Neural cell (in vitro differentiated cells): ENCODE results near the gene MINDY4. TPM values are rescaled to one million over a fixed set of nuclear protein-coding genes. Genes with fewer than 3 reads are reported as not detected.

Experiments used
- H2AFZ ChIP-seq: fragments of 200-600, 300-800 bp; sonication (generic), shearing (Covaris generic); 2 replicates; pipeline ENCODE4 v1.6.0; 2014; ENCODE audit warnings: low read depth, mild to moderate bottlenecking, antibody characterized with exemption, low read length, moderate library complexity
- H3F3A ChIP-seq: fragments of 200-600 bp; shearing (Covaris generic); 2 replicates; pipeline ENCODE4 v1.6.1; 2016; ENCODE audit warnings: mild to moderate bottlenecking, moderate library complexity, mixed read lengths, antibody characterized with exemption, low read length; ENCODE audit not compliant: insufficient read depth, poor library complexity, severe bottlenecking
- H3K27ac ChIP-seq: fragments of 200-600, 300-800 bp; sonication (generic), shearing (Covaris generic); 2 replicates; pipeline ENCODE4 v1.5.1; 2014; ENCODE audit warnings: mild to moderate bottlenecking, low read length, moderate library complexity
- H3K27me3 ChIP-seq: fragments of 300-800, 200-600 bp; sonication (generic), shearing (Covaris generic); 2 replicates; pipeline ENCODE4 v1.6.0; 2014; ENCODE audit warnings: mild to moderate bottlenecking, low read depth, low read length, moderate library complexity; ENCODE audit not compliant: insufficient read depth
- H3K36me3 ChIP-seq: fragments of 300-800, 200-600 bp; sonication (generic), shearing (Covaris generic); 2 replicates; pipeline ENCODE4 v1.5.1; 2014; ENCODE audit warnings: mild to moderate bottlenecking, antibody characterized with exemption, low read length, moderate library complexity; ENCODE audit not compliant: insufficient read depth
- H3K4me2 ChIP-seq: fragments of 300-800, 200-600 bp; sonication (generic), shearing (Covaris generic); 2 replicates; pipeline ENCODE4 v1.6.0; 2014; ENCODE audit warnings: mild to moderate bottlenecking, low read length
- H3K4me3 ChIP-seq: fragments of 300-800, 200-600 bp; sonication (generic), shearing (Covaris generic); 2 replicates; pipeline ENCODE4 v1.5.1; 2014; ENCODE audit warnings: mild to moderate bottlenecking, low read length, moderate library complexity
- H3K79me2 ChIP-seq: fragments of 200-600 bp; shearing (Covaris generic); replicated peaks from 2 replicates; pipeline ENCODE4 v1.6.0; 2014; ENCODE audit warnings: mild to moderate bottlenecking, low read length, moderate library complexity; ENCODE audit not compliant: insufficient read depth
- H3K9ac ChIP-seq: fragments of 300-800, 200-600 bp; sonication (generic), shearing (Covaris generic); 2 replicates; pipeline ENCODE4 v1.6.1; 2016; ENCODE audit warnings: mild to moderate bottlenecking, low read length, mixed read lengths
- H3K9me2 ChIP-seq: fragments of 200-600 bp; shearing (Covaris generic); 2 replicates; pipeline ENCODE4 v1.6.1; 2016; ENCODE audit warnings: mild to moderate bottlenecking, low read length, mixed read lengths; ENCODE audit not compliant: insufficient read depth
- H3K9me3 ChIP-seq: fragments of 200-600, 300-800 bp; sonication (generic), shearing (Covaris generic); 2 replicates; pipeline ENCODE4 v1.6.1; 2016; ENCODE audit warnings: mild to moderate bottlenecking, mixed run types, low read length, moderate library complexity, mixed read lengths
- H4K20me1 ChIP-seq: fragments of 200-600 bp; shearing (Covaris generic); 2 replicates; pipeline ENCODE4 v1.6.1; 2016; ENCODE audit warnings: mild to moderate bottlenecking, mixed run types; ENCODE audit not compliant: insufficient read depth
- EP300 ChIP-seq: fragments of 450-650 bp; conservative IDR thresholded peaks from 2 replicates; pipeline ENCODE4 v1.6.1; 2014; ENCODE audit warnings: antibody characterized with exemption, mild to moderate bottlenecking, moderate library complexity; ENCODE audit not compliant: poor library complexity, severe bottlenecking
- EZH2 ChIP-seq: fragments of 200-600, 300-800 bp; shearing (Covaris generic), sonication (generic); IDR thresholded peaks from 2 replicates; pipeline ENCODE4 v1.6.1; 2014; ENCODE audit warnings: antibody characterized with exemption, low read length, borderline replicate concordance, mild to moderate bottlenecking; ENCODE audit not compliant: insufficient read depth, poor library complexity, severe bottlenecking
- MXI1 ChIP-seq: fragments of 450-650 bp; conservative IDR thresholded peaks from 2 replicates; pipeline ENCODE4 v1.6.1; 2014; ENCODE audit warnings: antibody characterized with exemption, mild to moderate bottlenecking; ENCODE audit not compliant: poor library complexity, severe bottlenecking
- POLR2AphosphoS5 ChIP-seq: IDR thresholded peaks from 2 replicates; pipeline ENCODE4 v1.6.1; 2012
- RAD21 ChIP-seq: fragments of 450-650 bp; conservative IDR thresholded peaks from 2 replicates; pipeline ENCODE4 v1.6.1; 2014; ENCODE audit warnings: antibody characterized with exemption, mild to moderate bottlenecking, moderate library complexity
- SMC3 ChIP-seq: fragments of 450-650 bp; conservative IDR thresholded peaks from 2 replicates; pipeline ENCODE4 v1.6.1; 2014; ENCODE audit warnings: antibody characterized with exemption, mild to moderate bottlenecking, moderate library complexity; ENCODE audit not compliant: poor library complexity
- TAF1 ChIP-seq: IDR thresholded peaks from 2 replicates; pipeline ENCODE4 v1.6.1; 2012; ENCODE audit warnings: low read depth
- polyA plus RNA-seq: library from polyadenylated mRNA; depleted of rRNA; stranded (reverse); fragments of >200 nt; gene quantifications from 2 replicates; pipeline ENCODE4 v1.2.3, GENCODE V29; 2014
- TF ChIP-seq, protein P1 (sequence below): fragments of 450-650 bp; IDR thresholded peaks from 2 replicates; pipeline ENCODE4 v1.5.1; 2014; ENCODE audit warnings: antibody characterized with exemption, mild to moderate bottlenecking, moderate library complexity; ENCODE audit not compliant: poor library complexity, severe bottlenecking
- TF ChIP-seq, protein P2 (sequence below): IDR thresholded peaks from 2 replicates; pipeline ENCODE4 v1.6.1; 2012; ENCODE audit warnings: borderline replicate concordance

Gene MINDY4
- polyA plus RNA-seq, 1 donor from 2014 or later: 1.0 TPM

DNA sequence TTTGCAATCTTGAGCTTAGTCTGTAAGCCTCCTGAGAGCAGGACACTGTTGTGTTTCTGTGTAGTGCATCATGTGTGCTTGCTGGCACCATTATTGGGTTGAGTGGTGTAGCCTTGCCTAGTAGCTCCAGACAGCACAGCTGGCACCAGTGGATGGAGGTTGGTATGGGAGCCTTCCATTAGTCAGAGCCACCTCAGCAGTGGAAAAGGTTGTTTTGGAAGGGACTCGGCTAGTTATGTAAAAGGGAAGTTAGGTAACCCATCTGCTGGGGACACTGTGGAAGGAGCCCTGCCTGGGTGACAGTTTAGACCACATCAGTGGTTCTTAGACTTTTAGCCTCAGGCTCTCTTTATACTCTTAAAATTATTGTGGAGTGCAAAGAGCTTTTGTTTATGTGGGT, 16.3 kb downstream of the MINDY4 start:
- Histone ChIP-seq H3K9ac (no peak overlapping the region), H3K9me2 (no peaks in the 10 kb centered on the region), H2AFZ (no peak overlapping the region), H3K27ac (no peak overlapping the region), H3K27me3 (no peaks in the 10 kb centered on the region), H3K79me2 (no peaks in the 10 kb centered on the region), H3K9me3 (no peaks in the 10 kb centered on the region), H4K20me1 (no peaks in the 10 kb centered on the region), H3F3A (no peaks in the 10 kb centered on the region), H3K4me2 (no peak overlapping the region), H3K4me3 (no peak overlapping the region), H3K36me3 (no peaks in the 10 kb centered on the region)
- TF ChIP-seq RAD21 (no peak), EP300 (no peak), EZH2 (no peak), SMC3 (no peak), POLR2AphosphoS5 (no peak), MXI1 (no peak), TAF1 (no peak)
- TF ChIP-seq, protein P1, sequence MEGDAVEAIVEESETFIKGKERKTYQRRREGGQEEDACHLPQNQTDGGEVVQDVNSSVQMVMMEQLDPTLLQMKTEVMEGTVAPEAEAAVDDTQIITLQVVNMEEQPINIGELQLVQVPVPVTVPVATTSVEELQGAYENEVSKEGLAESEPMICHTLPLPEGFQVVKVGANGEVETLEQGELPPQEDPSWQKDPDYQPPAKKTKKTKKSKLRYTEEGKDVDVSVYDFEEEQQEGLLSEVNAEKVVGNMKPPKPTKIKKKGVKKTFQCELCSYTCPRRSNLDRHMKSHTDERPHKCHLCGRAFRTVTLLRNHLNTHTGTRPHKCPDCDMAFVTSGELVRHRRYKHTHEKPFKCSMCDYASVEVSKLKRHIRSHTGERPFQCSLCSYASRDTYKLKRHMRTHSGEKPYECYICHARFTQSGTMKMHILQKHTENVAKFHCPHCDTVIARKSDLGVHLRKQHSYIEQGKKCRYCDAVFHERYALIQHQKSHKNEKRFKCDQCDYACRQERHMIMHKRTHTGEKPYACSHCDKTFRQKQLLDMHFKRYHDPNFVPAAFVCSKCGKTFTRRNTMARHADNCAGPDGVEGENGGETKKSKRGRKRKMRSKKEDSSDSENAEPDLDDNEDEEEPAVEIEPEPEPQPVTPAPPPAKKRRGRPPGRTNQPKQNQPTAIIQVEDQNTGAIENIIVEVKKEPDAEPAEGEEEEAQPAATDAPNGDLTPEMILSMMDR: no peak

DNA sequence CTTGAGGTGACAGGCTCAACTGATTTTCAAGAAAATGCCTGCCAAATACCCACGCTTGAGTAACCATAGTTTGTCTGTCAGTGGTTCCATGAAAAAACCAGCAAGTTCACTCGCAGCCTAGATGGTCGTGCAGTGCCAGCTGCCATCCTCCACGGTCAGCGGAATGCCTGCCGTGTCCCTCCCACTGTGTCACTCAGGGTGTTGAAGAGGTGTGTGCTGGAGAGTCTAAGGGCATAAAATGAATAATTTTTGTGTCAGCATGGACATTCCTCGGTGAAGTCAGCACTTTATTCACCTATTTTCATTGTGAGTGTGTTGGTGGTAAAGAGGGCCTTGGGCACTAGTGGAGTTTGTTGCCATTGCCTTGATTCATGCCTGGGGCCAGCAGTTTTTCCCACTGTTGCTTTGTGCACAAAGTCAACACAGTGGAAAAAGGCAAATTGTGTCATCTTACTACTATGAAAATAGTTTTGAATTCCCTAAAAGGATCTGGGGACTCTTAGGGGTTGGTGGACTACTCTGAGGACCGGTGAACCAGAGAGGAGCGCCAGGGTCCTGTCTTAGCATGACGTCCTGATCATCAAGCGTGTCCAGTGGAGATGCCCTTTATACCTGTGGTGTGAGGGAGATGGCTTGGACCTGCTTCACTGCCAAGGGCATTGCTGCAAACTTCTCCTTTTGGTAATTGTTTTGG, 17.6 kb downstream of the MINDY4 start:
- no peak overlapping the region for H3K4me2 ChIP-seq
- H3K9me2 ChIP-seq: no peaks in the 10 kb centered on the region
- H3K27me3 ChIP-seq: no peaks in the 10 kb centered on the region
- TF ChIP-seq TAF1 (no peak), RAD21 (no peak), SMC3 (no peak), POLR2AphosphoS5 (no peak), MXI1 (no peak), EP300 (no peak), EZH2 (no peak)
- TF ChIP-seq, protein P2, sequence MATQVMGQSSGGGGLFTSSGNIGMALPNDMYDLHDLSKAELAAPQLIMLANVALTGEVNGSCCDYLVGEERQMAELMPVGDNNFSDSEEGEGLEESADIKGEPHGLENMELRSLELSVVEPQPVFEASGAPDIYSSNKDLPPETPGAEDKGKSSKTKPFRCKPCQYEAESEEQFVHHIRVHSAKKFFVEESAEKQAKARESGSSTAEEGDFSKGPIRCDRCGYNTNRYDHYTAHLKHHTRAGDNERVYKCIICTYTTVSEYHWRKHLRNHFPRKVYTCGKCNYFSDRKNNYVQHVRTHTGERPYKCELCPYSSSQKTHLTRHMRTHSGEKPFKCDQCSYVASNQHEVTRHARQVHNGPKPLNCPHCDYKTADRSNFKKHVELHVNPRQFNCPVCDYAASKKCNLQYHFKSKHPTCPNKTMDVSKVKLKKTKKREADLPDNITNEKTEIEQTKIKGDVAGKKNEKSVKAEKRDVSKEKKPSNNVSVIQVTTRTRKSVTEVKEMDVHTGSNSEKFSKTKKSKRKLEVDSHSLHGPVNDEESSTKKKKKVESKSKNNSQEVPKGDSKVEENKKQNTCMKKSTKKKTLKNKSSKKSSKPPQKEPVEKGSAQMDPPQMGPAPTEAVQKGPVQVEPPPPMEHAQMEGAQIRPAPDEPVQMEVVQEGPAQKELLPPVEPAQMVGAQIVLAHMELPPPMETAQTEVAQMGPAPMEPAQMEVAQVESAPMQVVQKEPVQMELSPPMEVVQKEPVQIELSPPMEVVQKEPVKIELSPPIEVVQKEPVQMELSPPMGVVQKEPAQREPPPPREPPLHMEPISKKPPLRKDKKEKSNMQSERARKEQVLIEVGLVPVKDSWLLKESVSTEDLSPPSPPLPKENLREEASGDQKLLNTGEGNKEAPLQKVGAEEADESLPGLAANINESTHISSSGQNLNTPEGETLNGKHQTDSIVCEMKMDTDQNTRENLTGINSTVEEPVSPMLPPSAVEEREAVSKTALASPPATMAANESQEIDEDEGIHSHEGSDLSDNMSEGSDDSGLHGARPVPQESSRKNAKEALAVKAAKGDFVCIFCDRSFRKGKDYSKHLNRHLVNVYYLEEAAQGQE: no peak
- TF ChIP-seq, protein P1: no peak
- no peaks in the 10 kb centered on the region for H3K9me3 ChIP-seq
- no peaks in the 10 kb centered on the region for H3K79me2 ChIP-seq
- H3K4me3 ChIP-seq: no peak overlapping the region
- no peaks in the 10 kb centered on the region for H4K20me1 ChIP-seq
- H3F3A ChIP-seq: no peaks in the 10 kb centered on the region
- no peak overlapping the region for H3K9ac ChIP-seq
- H3K27ac ChIP-seq: no peak overlapping the region
- H3K36me3 ChIP-seq: no peaks in the 10 kb centered on the region
- no peak overlapping the region for H2AFZ ChIP-seq
